GM19035 (cell line): ENCODE results near the gene FREM3.
"Not testable (repeated sequence)": the region's sequence is repeated elsewhere in the genome, so short reads cannot be mapped to it uniquely, and the experiment has no call there.

Source experiments
- ATAC-seq: cut with Tn5 transposase; IDR thresholded peaks from one replicate; pipeline ENCODE4 v1.9.1; 2021; ENCODE audit not compliant: unreplicated experiment

The FREM3 gene

DNA sequence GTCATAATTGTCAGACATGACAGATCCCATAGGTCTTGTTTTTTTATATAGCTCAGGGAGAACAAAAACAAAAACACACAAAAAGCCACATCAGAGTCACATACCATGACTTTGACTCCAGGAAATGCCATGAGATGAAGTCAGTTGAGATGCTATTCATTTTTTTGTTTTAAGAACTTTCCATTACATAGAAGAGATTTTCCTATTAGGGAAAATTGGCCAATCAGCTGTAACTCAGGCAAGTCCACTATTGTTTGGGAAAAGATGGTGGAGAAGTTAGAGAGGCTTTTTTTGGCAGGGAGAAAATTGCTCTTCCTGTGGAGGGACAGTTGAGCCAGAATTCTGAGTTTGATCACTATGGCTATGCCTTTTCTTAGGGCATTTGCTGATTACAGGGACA, 114.4 kb downstream of the FREM3 start:
- no peak for ATAC-seq

DNA sequence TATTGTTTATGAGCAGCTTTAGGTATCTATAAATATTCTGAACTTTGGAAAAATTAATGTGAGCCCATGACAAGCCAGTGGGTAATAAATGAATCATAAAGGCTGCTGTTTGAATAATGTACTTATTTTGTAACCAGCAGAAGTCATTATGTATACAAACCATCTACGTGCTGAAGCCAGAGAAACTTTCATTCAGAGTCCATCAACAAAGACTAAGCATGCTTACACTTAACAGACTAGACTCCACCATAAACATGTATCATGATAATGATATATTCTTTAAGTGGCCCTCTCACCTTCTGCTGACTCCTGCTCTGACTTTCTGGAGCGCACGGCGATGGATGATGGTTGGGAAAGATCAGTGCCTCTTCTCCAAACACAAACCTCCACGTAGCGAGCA, 114.9 kb downstream of the FREM3 start:
- ATAC-seq: no peak

DNA sequence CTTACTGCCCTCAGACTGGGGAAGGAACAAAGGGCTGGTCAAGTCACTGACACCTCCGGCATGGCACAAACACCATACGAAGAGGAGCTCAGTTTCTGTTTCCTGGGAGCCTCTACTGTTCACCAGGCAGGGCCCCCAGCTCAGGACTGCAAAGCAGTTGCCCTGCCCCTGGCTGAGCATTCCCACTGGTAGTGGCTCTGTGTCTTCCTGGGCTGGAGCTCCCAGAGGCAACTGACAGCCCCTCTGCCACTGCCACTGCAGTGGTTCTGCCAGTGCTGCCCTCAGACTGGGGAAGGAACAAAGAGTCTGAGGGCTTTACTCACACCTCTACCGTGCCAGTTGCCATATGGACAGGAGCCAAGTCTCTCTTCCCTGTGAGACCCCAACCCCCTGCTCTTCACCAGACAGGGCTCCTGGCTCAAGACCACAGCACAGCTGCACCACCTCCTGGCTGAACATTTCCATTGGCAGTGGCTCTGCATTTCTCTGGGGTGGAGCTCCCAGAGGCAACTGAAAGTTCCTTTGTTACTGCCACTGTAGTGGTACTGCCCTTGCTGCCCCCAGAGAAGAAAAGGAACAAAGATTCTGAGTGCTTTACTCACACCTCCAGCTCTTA, 119.0 kb downstream of the FREM3 start:
- no peak for ATAC-seq

DNA sequence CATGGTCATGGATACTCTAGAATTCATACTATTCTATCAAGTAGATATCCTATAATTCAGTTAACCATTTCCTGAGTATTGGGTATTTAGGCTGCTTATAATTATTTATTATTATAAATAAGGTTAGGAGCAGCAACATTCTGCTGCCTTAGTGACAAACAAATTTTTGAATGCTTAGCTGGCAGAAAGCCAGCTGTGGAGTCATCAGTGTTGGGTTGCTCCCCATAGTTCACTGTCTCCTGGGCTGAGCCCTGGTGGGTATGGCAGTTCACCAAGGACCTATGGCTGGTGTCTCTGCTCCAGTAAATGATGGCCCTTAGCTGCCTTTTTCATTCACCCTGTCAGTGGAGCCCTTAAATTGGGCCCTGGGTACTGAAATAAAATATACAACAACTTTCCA, 125.1 kb downstream of the FREM3 start:
- ATAC-seq: no peak

DNA sequence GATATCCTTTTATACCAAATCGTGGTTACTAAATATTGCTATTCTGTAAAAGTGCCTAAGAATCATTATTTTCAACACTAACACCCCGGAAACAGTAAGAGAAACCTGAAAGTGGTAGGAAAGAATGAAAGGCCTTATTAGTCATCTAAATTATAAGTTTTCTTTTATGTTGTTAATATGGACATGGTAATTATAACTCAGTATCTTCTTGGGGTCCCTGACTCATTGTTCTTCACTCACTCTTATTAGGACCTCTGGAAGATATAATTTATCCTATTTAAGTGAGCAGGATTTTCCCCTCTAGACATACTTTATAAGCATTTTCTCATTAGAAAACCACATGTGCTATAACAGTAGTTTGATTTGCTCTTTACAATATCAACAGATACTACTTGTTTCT, 136.0 kb downstream of the FREM3 start:
- ATAC-seq: no peak

DNA sequence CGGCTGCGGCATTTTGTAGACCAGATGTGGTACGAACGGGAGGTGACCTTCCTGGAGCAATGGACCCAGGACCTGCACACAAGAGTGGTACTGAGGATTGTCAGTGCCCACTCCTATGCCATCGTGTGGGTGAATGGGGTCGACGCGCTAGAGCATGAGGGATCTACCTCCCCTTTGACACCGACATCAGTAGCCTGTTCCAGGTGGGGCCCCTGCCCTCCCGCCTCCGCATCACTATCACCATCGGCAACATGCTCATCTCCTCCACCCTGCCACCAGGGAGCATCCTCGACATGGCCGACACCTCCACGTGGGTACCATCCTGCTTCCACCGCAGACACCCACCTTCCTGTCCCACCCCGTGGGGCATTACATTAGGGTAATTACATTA, 140.7 kb downstream of the FREM3 start:
- ATAC-seq: peak; percentile 22

DNA sequence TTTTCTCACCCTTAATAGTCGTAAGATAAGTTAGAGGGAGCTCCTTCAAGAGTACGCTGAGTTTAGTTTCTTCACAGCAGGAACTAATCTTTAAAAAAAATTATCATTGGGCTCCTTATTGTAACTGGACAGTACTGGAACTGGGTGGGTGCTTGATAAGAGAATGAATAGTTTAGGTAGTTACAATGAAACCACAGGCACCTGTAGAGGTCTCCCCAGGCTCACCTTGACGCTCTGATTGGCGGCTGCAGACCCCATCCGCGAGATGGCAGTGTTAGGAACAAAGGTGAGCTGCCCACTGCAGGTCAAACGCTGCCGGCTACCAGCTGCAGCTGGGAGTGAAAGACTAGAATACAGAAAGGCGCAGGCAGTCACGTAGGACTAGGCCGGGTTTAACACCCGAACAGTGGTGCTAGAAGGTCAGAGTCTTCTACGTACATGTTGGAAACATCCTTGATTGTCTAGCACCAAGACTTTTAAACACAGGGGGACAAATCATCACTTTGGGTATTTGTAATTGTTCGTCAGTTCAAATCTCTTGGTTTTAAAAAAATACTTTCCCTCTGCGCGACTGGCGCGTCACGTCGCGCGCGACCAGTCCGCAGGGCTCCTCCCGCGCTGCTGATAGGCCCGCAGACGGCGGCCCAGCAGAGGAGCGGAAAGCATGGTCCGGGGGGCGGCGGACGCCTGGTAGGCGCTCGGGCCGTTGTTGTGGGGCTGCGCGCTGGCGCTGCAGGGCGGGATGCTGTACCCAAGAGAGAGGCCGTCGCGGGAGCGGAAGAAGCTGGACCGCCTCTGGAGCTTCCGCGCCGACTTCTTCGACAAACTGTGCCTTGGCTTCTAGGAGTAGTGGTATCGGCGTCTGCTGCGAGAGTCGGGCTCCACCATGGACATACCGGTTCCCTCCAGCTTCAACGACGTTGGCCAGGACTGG, 141.4 kb downstream of the FREM3 start:
- peak; percentile 83 for ATAC-seq

DNA sequence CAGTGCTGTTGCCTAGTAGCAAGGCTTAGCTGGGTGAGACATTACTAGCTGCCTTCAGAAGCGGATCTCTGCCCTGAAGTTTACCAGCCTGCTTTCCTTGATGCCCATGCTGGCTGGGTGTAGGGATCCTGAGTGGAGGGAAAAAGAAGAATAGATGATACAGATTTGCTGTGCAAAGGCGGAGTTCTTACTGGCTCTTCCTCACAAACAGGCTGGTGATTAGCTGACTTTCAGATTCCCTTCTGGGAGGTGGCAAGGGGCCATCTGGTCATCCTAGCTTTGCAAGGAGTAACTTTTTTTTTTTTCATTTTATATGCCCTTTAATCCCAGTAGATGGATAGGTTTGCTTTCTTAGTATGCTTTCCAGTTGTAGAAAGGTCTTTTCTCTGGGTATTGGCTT, 142.2 kb downstream of the FREM3 start:
- no peak for ATAC-seq

DNA sequence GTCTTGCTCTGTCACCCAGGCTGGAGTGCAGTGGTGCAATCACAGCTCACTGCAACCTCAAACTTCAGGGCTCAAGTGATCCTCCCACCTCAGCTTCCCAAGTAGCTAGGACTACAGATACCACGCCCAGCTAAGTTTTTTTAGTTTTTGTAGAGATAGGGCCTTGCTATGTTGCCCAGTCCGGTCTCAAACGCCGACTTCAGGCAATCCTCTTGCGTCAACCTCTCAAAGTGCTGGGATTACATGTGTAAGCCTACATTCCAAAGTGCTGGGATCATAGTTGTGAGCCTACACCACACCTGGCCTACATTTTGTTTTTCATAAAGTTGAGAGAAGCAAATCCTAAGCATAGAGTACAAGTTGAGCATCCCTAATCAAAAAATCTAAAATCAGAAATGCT, 144.8 kb downstream of the FREM3 start:
- no peak for ATAC-seq

DNA sequence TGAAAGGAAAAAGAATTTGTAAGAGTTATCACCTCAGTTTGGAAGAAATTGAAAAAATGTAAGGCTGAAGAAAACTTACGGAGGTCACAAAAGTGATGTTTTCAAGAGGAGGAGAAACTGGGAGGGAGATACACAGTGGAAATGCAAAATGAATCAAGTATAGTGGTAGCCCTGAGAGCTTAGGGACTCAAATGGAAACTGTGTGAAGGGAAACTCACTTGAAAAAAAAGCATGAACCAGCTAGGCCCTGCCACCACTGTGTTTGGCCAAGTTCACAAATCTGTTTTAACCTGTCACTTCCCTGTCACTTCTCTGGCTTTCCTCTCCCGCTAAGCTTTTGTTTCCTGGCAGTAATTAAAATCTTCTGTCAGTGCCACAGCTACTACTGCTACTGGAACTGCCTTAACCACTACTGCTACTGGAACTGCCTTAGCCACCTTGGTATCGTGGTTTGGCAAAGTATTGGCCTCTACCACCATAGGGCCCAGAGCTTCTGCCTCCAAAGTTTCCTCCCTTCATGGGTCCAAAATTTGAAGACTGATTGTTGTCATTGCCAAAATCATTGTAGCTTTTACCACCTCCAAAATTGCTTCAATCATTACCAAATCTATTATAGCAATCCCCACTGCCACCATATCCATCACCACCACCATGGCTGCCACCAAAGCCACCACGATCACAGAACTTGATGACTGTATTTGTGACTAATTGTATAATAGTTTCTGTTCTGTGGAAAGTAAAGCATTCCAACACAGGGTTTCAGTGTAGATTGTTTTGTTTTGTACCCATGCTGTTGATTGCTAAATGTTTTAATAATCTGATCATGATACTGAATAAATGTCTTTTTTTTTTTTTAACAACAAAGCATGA, 145.5 kb downstream of the FREM3 start:
- peak; percentile 49 for ATAC-seq

DNA sequence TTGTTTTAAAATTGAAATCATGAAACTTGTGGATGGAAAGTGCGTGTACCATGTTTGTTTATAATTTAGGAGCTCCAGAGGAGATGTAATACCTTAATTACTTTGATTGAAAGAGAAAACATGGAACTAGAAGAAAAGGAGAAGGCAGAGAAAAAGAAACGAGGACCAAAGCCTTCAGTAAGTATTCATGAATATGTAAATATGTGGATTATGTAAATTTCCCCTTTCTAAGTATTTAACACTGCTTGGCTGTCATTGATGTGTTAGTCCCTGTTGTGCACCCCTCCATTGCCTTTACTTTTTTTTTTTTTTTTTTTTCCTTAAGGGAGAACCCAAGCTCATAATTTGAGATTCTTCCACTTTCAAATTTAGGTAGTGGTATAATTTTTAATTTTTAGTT, 150.5 kb downstream of the FREM3 start:
- ATAC-seq: no peak

DNA sequence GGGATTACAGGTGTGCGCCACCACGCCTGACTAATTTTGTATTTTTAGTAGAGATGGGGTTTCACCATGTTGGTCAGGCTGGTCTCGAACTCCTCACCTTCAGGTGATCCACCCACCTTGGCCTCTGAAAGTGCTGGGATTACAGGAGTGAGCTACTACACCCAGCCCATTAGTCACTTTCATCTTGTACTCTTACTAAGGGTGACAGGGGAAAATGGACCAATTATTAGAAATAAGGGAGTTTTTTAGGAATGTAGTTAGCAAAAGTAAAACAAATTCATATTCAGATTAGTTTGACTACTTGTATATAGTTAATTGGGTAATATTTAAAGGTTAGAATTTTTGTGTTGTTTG, 160.8 kb downstream of the FREM3 start:
- ATAC-seq: no peak

DNA sequence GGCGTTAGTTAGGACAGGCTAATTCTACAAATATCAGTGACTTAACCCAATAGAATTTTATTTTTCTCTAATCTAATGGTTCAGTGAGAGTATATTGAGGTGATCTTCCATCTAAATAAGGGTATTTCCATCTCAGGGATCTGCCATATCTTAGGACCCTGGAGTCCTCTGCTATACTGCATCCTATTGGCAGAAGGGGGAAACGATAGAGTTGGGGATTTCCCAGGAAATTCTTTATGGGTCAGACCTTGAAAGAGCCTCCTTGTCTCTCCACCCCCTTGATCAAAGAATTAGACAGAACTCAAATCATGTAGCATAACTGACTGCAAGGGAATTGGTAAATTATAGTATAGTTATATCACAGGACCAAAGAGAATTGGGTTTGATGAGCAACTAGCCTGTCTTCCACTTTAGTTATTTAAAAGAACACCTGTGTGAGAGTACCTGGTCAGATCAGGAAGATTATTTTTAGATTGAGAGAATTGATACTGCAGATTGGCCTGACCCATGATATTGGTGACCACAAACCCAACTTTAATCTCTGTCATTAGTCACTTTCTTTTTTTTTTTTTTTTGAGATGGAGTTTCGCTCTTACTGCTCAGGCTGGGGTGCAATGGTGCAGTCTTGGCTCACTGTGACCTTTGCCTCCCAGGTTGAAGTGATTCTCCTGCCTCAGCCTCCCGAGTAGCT, 161.4 kb downstream of the FREM3 start:
- ATAC-seq: peak; percentile 46

DNA sequence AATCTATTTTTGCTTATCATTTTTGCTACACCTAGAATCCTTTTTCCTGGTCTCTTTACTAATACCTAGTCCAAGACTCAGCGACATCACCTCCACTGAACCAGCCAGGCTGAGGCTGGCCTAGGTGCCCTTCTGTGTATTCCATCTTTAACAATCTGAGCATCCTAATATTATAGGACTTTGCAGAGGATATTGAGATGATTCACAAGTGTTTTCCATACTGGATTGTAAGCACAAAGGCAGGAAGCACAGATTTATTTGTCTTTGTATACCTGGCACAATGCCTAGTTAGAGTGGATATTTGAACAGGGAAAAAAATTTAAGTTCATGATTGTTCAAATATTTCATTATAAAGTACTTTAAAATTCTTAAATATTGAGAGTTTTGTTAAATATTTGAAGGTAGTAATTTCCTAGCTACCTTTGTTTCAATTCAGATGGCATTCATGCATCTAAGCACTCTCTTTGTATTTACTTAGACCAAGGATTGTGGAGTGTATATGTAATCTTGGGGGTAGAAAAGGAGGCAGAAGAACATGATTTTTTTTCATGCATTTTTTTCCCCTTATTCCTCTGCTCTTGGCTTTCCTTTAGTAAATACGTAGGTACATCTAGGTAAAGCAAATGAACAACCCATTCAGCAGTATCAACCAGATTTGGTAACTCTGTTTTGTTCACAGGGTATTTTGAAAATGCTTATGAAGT, 168.5 kb downstream of the FREM3 start:
- no peak for ATAC-seq

DNA sequence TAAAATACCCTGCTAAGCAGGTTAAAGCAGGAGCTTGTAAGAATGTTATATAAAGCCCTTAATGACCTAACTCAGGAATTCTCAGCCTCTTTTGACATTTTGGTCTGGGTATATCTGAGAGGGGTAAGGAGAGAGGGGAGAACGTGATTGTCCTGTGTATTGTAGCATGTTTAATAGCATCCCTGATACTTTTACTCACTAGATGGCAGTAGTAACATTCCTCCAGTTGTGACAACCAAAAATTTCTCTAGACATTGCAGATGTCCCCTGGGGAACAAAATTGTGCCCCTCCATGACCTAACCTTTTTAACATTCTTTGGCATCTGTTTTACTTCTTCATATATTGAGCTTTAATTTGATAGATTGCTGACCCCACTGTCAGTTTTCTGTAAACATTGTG, 169.1 kb downstream of the FREM3 start:
- ATAC-seq: no peak

DNA sequence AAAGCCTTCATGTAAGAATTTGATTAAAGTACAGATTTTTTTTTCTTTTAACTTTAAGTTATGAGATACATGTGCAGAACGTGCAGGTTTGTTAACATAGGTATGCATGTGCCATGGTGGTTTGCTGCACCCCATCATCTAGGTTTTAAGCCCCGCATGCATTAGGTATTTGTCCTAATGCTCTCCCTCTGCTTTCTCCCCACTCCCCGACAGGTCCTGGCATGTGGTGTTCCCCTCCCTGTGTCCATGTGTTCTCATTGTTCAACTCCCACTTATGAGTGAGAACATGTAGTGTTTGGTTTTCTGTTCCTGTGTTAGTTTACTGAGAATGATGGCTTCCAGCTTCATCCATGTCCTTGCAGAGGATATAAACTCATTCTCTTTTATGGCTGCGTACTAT, 172.4 kb downstream of the FREM3 start:
- ATAC-seq: not testable (repeated sequence)
